PC-3 (cell line): ENCODE results near the gene STPG3.

ENCODE experiments used
- EZH2 ChIP-seq: fragments of 300-600 bp; sonication (generic); IDR thresholded peaks from one replicate; pipeline ENCODE4 v1.6.1; 2017; ENCODE audit warnings: antibody characterized with exemption, mild to moderate bottlenecking, low read length; ENCODE audit not compliant: unreplicated experiment
- EZH2phosphoT487 ChIP-seq: fragments of 300-600 bp; sonication (generic); IDR thresholded peaks from 2 replicates; pipeline ENCODE4 v1.6.1; 2018; ENCODE audit warnings: mild to moderate bottlenecking, antibody characterized with exemption, low read length, borderline replicate concordance
- TF ChIP-seq, protein P1 (sequence below): fragments of 300-600 bp; sonication (generic); conservative IDR thresholded peaks from 2 replicates; pipeline ENCODE4 v1.5.1; 2017; ENCODE audit warnings: antibody characterized with exemption, low read depth, mild to moderate bottlenecking, low read length

GRCh38 chr9:137247916-137248175 is 3.2 kb upstream of the STPG3 start:
- TF ChIP-seq, protein P1, sequence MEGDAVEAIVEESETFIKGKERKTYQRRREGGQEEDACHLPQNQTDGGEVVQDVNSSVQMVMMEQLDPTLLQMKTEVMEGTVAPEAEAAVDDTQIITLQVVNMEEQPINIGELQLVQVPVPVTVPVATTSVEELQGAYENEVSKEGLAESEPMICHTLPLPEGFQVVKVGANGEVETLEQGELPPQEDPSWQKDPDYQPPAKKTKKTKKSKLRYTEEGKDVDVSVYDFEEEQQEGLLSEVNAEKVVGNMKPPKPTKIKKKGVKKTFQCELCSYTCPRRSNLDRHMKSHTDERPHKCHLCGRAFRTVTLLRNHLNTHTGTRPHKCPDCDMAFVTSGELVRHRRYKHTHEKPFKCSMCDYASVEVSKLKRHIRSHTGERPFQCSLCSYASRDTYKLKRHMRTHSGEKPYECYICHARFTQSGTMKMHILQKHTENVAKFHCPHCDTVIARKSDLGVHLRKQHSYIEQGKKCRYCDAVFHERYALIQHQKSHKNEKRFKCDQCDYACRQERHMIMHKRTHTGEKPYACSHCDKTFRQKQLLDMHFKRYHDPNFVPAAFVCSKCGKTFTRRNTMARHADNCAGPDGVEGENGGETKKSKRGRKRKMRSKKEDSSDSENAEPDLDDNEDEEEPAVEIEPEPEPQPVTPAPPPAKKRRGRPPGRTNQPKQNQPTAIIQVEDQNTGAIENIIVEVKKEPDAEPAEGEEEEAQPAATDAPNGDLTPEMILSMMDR, result no peak
- TF ChIP-seq EZH2 (no peak), EZH2phosphoT487 (no peak)
